Activated CD4-positive, alpha-beta T cell treated with anti-CD3 and anti-CD28 coated beads, Interleukin-2, Interleukin-6, amounts not matched to agents 100 ng/mL and 50 ng/mL, durations not matched to agents 16 hours and 8 hours (primary cell): Measurements from ENCODE around the gene DPAGT1.
"Not testable (repeated sequence)": the region's sequence is repeated elsewhere in the genome, so short reads cannot be mapped to it uniquely, and the experiment has no call there.

Experiments used
- DNase-seq: peaks from one replicate; pipeline ENCODE4 v3.0.0-alpha.2; 2020

Gene DPAGT1

GRCh38 chr11:119101759-119102423 lies at the start of gene DPAGT1:
TSS of gene DPAGT1 (minus strand) at chr11:119101853. CDS start at chr11:119101655, 198 bp downstream.
- DNase-seq = peak; percentile 93

- no peak for DNase-seq
Observed at GRCh38 chr11:119149786-119150275, 48.2 kb upstream of the DPAGT1 start.

- DNase-seq = no peak
Observed at GRCh38 chr11:119149018-119149785, 47.5 kb upstream of the DPAGT1 start, which contains the start of gene ABCG4. TSS of gene ABCG4 (plus strand) at chr11:119149052. CDS start at chr11:119149966, 914 bp downstream.

GRCh38 chr11:119148720-119149017 lies 47.0 kb upstream of the DPAGT1 start:
- DNase-seq = no peak

- DNase-seq = no peak
Observed at GRCh38 chr11:119147604-119148333, 46.1 kb upstream of the DPAGT1 start.

- no peak for DNase-seq
Observed at GRCh38 chr11:119145551-119145950, 43.9 kb upstream of the DPAGT1 start.

- peak; percentile 46 for DNase-seq
Observed at GRCh38 chr11:119144825-119145486, 43.3 kb upstream of the DPAGT1 start.

- not testable (repeated sequence) for DNase-seq
Observed at GRCh38 chr11:119139276-119139675, 37.6 kb upstream of the DPAGT1 start.

GRCh38 chr11:119134389-119134978 lies 32.8 kb upstream of the DPAGT1 start:
- DNase-seq = no peak

GRCh38 chr11:119130662-119131061 lies 29.0 kb upstream of the DPAGT1 start:
- DNase-seq = no peak

GRCh38 chr11:119126675-119127268 lies 25.1 kb upstream of the DPAGT1 start:
- no peak for DNase-seq

- no peak for DNase-seq
Observed at GRCh38 chr11:119125821-119126220, 24.2 kb upstream of the DPAGT1 start.

GRCh38 chr11:119121811-119122124 lies 20.1 kb upstream of the DPAGT1 start:
- no peak for DNase-seq

GRCh38 chr11:119121008-119121810 lies 19.6 kb upstream of the DPAGT1 start, which contains the start of gene HINFP:
TSS of gene HINFP (plus strand) at chr11:119121580. CDS start at chr11:119126945, 5,365 bp downstream.
- DNase-seq = peak; percentile 100

- no peak for DNase-seq
Observed at GRCh38 chr11:119120639-119121007, 19.0 kb upstream of the DPAGT1 start.

GRCh38 chr11:119118946-119119345 lies 17.3 kb upstream of the DPAGT1 start:
- no peak for DNase-seq

GRCh38 chr11:119118227-119118626 lies 16.6 kb upstream of the DPAGT1 start:
- DNase-seq = no peak

GRCh38 chr11:119117004-119117706 lies 15.5 kb upstream of the DPAGT1 start:
- no peak for DNase-seq

GRCh38 chr11:119116601-119117000 lies 14.9 kb upstream of the DPAGT1 start:
- no peak for DNase-seq

- DNase-seq = no peak
Observed at GRCh38 chr11:119116235-119116594, 14.6 kb upstream of the DPAGT1 start.
